Caco-2 (cell line): ENCODE measurements around the gene ATE1. TPM values are rescaled to one million over a fixed set of nuclear protein-coding genes. Genes with fewer than 3 reads are reported as not detected.

Experiments
- BruUV-seq: library from RNA; stranded (reverse); fragments of 400-500 nt; replicated peaks from 2 replicates; lab custom pipeline; 2021; lab: Mats Ljungman, UMichigan
- CTCF ChIA-PET: fragments of 300-600 bp; sonication (Branson Sonifier 250); formaldehyde crosslinking; loops from one replicate; lab custom pipeline; 2022; ENCODE audit warnings: antibody characterized with exemption; lab: Charles Lee
- POLR2A ChIA-PET: fragments of 300-600 bp; sonication (Branson Sonifier 250); formaldehyde crosslinking; loops from one replicate; lab custom pipeline; 2022; ENCODE audit warnings: antibody characterized with exemption; lab: Charles Lee
- DNase-seq, 2 experiments: peaks; one replicate each; pipeline versions ENCODE4 v3.0.0 to v3.0.0-alpha.2; 2020 to 2022
- H3K27me3 ChIP-seq: replicated peaks from 2 replicates; pipeline ENCODE4 v1.6.0; 2011; ENCODE audit warnings: low read length; ENCODE audit not compliant: control insufficient read depth, insufficient read depth
- H3K36me3 ChIP-seq: 2 replicates; pipeline ENCODE4 v1.5.1; 2011; ENCODE audit warnings: low read length; ENCODE audit not compliant: control insufficient read depth, insufficient read depth
- H3K4me1 ChIP-seq: fragments of 250-450 bp; sonication (Bioruptor Pico); 2 replicates; pipeline ENCODE4 v1.5.1; 2020; ENCODE audit warnings: mild to moderate bottlenecking
- H3K4me3 ChIP-seq: 2 replicates; pipeline ENCODE4 v1.5.1; 2011; ENCODE audit warnings: low read depth, mild to moderate bottlenecking, control low read depth, low read length
- H3K9me3 ChIP-seq: fragments of 250-450 bp; sonication (Bioruptor Pico); 2 replicates; pipeline ENCODE4 v1.5.1; 2020; ENCODE audit warnings: mild to moderate bottlenecking, moderate library complexity
- H3K27ac Mint-ChIP-seq: one replicate; pipeline ENCODE4 v1.8.0; 2022; ENCODE audit warnings: mixed read lengths; ENCODE audit not compliant: unreplicated experiment
- H3K27me3 Mint-ChIP-seq: one replicate; pipeline ENCODE4 v1.8.0; 2022; ENCODE audit warnings: mixed read lengths; ENCODE audit not compliant: insufficient read depth, unreplicated experiment
- H3K36me3 Mint-ChIP-seq: one replicate; pipeline ENCODE4 v1.8.0; 2022; ENCODE audit warnings: mild to moderate bottlenecking, mixed read lengths; ENCODE audit not compliant: insufficient read depth, unreplicated experiment
- H3K4me1 Mint-ChIP-seq: one replicate; pipeline ENCODE4 v1.8.0; 2022; ENCODE audit warnings: low read depth, mixed read lengths; ENCODE audit not compliant: unreplicated experiment
- H3K4me3 Mint-ChIP-seq: one replicate; pipeline ENCODE4 v1.8.0; 2022; ENCODE audit warnings: mild to moderate bottlenecking, moderate library complexity, mixed read lengths; ENCODE audit not compliant: unreplicated experiment
- H3K9me3 Mint-ChIP-seq: one replicate; pipeline ENCODE4 v1.8.0; 2022; ENCODE audit warnings: mixed read lengths; ENCODE audit not compliant: unreplicated experiment
- intact Hi-C: fragments of 100-400 bp; cut with micrococcal nuclease; formaldehyde crosslinking; loops from one replicate; pipeline ENCODE4 v1.10.0; 2022; ENCODE audit not compliant: unreplicated experiment
- total RNA-seq: library from RNA; stranded (reverse); gene quantifications from 2 replicates; pipeline ENCODE4 v1.2.3, GENCODE V29; 2022
- TF ChIP-seq, protein P1 (sequence below), 2 experiments: fragments of 200-600 bp in 1 of 2; IDR thresholded peaks; 1 replicate in 1 of 2; 2 replicates in 1 of 2; pipeline versions ENCODE4 v1.5.1 to v1.8.0; 2011 to 2022; ENCODE audit warnings: antibody characterized with exemption in 1 of 2, control low read depth in 1 of 2, inconsistent platforms in 1 of 2, low read depth in 1 of 2, low read length in 1 of 2, mild to moderate bottlenecking in 1 of 2, moderate library complexity in 1 of 2; ENCODE audit not compliant: insufficient read depth in 1 of 2, severe bottlenecking in 1 of 2, unreplicated experiment in 1 of 2

The ATE1 gene
- total RNA-seq, 1 experiment from 2014 or later: 75.2 TPM

DNA sequence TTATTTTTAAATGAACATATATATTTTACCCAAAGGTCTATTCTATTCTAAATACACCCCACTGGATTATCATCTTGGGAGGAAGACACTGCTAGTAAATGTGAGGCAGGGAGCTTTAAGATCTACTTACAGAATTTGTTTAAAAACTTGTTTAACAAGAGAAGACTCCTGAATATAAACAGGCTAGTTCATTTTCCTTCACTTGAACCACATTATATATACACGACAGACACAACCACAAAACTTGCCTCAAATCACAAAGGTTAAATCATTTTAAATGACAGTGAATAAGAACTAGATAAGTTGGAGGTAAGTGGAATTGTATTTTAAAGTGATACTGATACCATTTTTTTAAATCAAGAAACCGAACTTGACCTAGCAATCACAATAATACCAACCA, 109.2 kb downstream of the ATE1 start:
- H3K9me3 ChIP-seq: no peaks in the 10 kb centered on the region
- no peak overlapping the region for H3K4me3 Mint-ChIP-seq
- H3K27ac Mint-ChIP-seq: no peak overlapping the region
- TF ChIP-seq, protein P1, sequence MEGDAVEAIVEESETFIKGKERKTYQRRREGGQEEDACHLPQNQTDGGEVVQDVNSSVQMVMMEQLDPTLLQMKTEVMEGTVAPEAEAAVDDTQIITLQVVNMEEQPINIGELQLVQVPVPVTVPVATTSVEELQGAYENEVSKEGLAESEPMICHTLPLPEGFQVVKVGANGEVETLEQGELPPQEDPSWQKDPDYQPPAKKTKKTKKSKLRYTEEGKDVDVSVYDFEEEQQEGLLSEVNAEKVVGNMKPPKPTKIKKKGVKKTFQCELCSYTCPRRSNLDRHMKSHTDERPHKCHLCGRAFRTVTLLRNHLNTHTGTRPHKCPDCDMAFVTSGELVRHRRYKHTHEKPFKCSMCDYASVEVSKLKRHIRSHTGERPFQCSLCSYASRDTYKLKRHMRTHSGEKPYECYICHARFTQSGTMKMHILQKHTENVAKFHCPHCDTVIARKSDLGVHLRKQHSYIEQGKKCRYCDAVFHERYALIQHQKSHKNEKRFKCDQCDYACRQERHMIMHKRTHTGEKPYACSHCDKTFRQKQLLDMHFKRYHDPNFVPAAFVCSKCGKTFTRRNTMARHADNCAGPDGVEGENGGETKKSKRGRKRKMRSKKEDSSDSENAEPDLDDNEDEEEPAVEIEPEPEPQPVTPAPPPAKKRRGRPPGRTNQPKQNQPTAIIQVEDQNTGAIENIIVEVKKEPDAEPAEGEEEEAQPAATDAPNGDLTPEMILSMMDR (IDR thresholded peaks at IDR 0.05; ENCODE audit: insufficient read depth in 1 of 2, low read depth in 1 of 2, low read length in 1 of 2, severe bottlenecking in 1 of 2, unreplicated experiment in 1 of 2): no peak
- H3K4me3 ChIP-seq: no peak overlapping the region
- no peaks in the 10 kb centered on the region for H3K36me3 ChIP-seq
- ChIA-PET CTCF (no interaction called here), POLR2A (no interaction called here)
- no TSS peak for BruUV-seq
- H3K27me3 Mint-ChIP-seq: no peaks in the 10 kb centered on the region
- H3K36me3 Mint-ChIP-seq: peaks cover 27% of the 10 kb centered on the region
- no peaks in the 10 kb centered on the region for H3K9me3 Mint-ChIP-seq
- peaks cover 14% of the 10 kb centered on the region for H3K4me1 Mint-ChIP-seq
- H3K27me3 ChIP-seq: no peaks in the 10 kb centered on the region
- DNase-seq: no peak
- H3K4me1 ChIP-seq: peaks cover 5% of the 10 kb centered on the region; the same call in 1 of the 2 replicates
- intact Hi-C loops: no loop called here

DNA sequence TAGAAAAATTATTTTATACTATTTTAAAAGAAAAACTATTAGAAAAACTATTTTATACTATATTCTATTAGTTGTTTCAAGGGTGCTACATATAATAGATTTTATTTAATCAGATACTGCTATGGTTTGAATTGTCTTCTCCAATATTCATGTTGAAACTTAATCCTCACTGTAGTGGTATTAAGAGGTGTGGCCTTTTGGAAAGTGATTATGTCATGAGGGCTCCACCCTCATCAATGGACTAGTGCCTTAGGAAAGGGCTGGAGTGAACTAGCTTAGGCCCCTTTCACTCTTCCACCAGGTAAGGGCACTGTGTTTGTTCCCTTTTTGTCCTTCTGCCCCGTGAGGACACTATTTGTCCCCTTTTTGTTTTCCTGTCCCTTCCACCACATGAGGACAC, 111.6 kb downstream of the ATE1 start:
- no peaks in the 10 kb centered on the region for H3K9me3 Mint-ChIP-seq
- no peaks in the 10 kb centered on the region for H3K27me3 Mint-ChIP-seq
- no peak overlapping the region for H3K27ac Mint-ChIP-seq
- ChIA-PET POLR2A (no interaction called here), CTCF (no interaction called here)
- peaks cover 5% of the 10 kb centered on the region; the same call in 1 of the 2 replicates for H3K4me1 ChIP-seq
- H3K36me3 Mint-ChIP-seq: peaks cover 11% of the 10 kb centered on the region
- H3K4me3 Mint-ChIP-seq: no peak overlapping the region
- H3K9me3 ChIP-seq: no peaks in the 10 kb centered on the region
- no TSS peak for BruUV-seq
- no peak for DNase-seq
- TF ChIP-seq, protein P1 (IDR thresholded peaks at IDR 0.05; ENCODE audit: insufficient read depth in 1 of 2, low read depth in 1 of 2, low read length in 1 of 2, severe bottlenecking in 1 of 2, unreplicated experiment in 1 of 2): no peak
- no peaks in the 10 kb centered on the region for H3K36me3 ChIP-seq
- no peaks in the 10 kb centered on the region for H3K4me1 Mint-ChIP-seq
- intact Hi-C loops: no loop called here
- no peaks in the 10 kb centered on the region for H3K27me3 ChIP-seq
- H3K4me3 ChIP-seq: no peak overlapping the region

DNA sequence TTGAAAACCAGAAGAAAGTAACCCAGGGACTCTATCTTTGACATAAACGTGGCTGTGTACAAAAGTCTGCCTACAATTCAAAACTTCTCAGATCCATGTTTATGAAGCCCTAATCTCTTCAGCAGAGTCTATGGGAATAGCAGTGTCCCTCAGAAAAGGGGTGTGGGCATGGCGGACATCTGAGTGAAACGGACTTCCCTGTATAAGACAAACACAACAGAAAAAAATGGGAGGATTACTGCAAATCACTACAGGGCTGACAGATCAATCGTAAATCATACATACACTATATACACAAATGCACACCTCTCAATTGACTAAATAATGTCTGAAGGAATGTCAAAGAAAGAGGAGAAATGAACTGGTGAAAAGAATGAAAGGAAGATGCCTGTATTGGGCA, 114.0 kb downstream of the ATE1 start:
- Mint-ChIP-seq H3K4me1 (peaks cover 6% of the 10 kb centered on the region), H3K4me3 (no peak overlapping the region), H3K36me3 (peaks cover 11% of the 10 kb centered on the region), H3K27me3 (no peaks in the 10 kb centered on the region), H3K9me3 (no peaks in the 10 kb centered on the region), H3K27ac (no peak overlapping the region)
- ChIA-PET POLR2A (no interaction called here), CTCF (no interaction called here)
- Histone ChIP-seq H3K4me1 (peaks cover 6% of the 10 kb centered on the region), H3K4me3 (no peak overlapping the region), H3K27me3 (no peaks in the 10 kb centered on the region), H3K36me3 (no peaks in the 10 kb centered on the region), H3K9me3 (no peaks in the 10 kb centered on the region)
- TF ChIP-seq, protein P1 (IDR thresholded peaks at IDR 0.05; ENCODE audit: insufficient read depth in 1 of 2, low read depth in 1 of 2, low read length in 1 of 2, severe bottlenecking in 1 of 2, unreplicated experiment in 1 of 2): no peak
- intact Hi-C loops: no loop called here
- no TSS peak for BruUV-seq
- no peak for DNase-seq
